Measurements from ENCODE around the gene PI4K2A. TPM values are rescaled to one million over a fixed set of nuclear protein-coding genes. Genes with fewer than 3 reads are reported as not detected.
"Not testable (repeated sequence)": the region's sequence is repeated elsewhere in the genome, so short reads cannot be mapped to it uniquely, and the experiment has no call there.

Gene PI4K2A
- total RNA-seq, 2 experiments from 2014 or later, result 8.4 to 8.5 TPM

GRCh38 chr10:97687785-97688781, 47.6 kb downstream of the PI4K2A start:
- CTCF ChIA-PET, result interaction anchor here (0.9 to 7.4 kb wide), 13 partner anchors 8 to 104 kb away, joined by 3 to 75 read pairs (median 12); partner anchors contain the start of gene ZFYVE27
- peak overlapping the region; percentile 69 for H3K27ac Mint-ChIP-seq
- H3K36me3 Mint-ChIP-seq (ENCODE audit: low read depth), result no peaks in the 10 kb centered on the region
- intact Hi-C loops (cut with micrococcal nuclease), result no loop called here
- H3K4me3 Mint-ChIP-seq, result peak overlapping the region; percentile 81
- H3K27me3 Mint-ChIP-seq, result no peaks in the 10 kb centered on the region
- no peaks in the 10 kb centered on the region for H3K9me3 Mint-ChIP-seq
- peaks cover 22% of the 10 kb centered on the region for H3K4me1 Mint-ChIP-seq (ENCODE audit: low read depth)
- ATAC-seq (no peak), DNase-seq (no peak)
- POLR2A ChIA-PET, result interaction anchor here (1.0 to 2.3 kb wide), 4 partner anchors 8 to 66 kb away, joined by 3 to 10 read pairs (median 6); partner anchors contain the start of gene MARVELD1
- TF ChIP-seq, protein P1, sequence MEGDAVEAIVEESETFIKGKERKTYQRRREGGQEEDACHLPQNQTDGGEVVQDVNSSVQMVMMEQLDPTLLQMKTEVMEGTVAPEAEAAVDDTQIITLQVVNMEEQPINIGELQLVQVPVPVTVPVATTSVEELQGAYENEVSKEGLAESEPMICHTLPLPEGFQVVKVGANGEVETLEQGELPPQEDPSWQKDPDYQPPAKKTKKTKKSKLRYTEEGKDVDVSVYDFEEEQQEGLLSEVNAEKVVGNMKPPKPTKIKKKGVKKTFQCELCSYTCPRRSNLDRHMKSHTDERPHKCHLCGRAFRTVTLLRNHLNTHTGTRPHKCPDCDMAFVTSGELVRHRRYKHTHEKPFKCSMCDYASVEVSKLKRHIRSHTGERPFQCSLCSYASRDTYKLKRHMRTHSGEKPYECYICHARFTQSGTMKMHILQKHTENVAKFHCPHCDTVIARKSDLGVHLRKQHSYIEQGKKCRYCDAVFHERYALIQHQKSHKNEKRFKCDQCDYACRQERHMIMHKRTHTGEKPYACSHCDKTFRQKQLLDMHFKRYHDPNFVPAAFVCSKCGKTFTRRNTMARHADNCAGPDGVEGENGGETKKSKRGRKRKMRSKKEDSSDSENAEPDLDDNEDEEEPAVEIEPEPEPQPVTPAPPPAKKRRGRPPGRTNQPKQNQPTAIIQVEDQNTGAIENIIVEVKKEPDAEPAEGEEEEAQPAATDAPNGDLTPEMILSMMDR (IDR thresholded peaks at IDR 0.05), result no peak

- H3K4me1 Mint-ChIP-seq (ENCODE audit: low read depth), result peaks cover 19% of the 10 kb centered on the region
- H3K36me3 Mint-ChIP-seq (ENCODE audit: low read depth), result no peaks in the 10 kb centered on the region
- ChIA-PET POLR2A (interaction anchor here (1.0 kb wide), 1 partner anchor 47 kb away, joined by 4 read pairs; the partner anchor contains the start of gene ZFYVE27), CTCF (interaction anchor here (1.6 to 7.4 kb wide), 4 partner anchors 14 to 42 kb away, joined by 6 to 75 read pairs (median 40); no protein-coding TSS in a partner anchor)
- intact Hi-C loops (cut with micrococcal nuclease), result no loop called here
- no peaks in the 10 kb centered on the region for H3K27me3 Mint-ChIP-seq
- H3K9me3 Mint-ChIP-seq, result no peaks in the 10 kb centered on the region
- no peak overlapping the region for H3K27ac Mint-ChIP-seq
- no peak for DNase-seq
- ATAC-seq, result no peak
- H3K4me3 Mint-ChIP-seq, result no peak overlapping the region
- TF ChIP-seq, protein P1 (IDR thresholded peaks at IDR 0.05), result no peak
These were observed 49.1 kb downstream of the PI4K2A start for GRCh38 chr10:97689559-97690020.

- DNase-seq, result no peak
- no peaks in the 10 kb centered on the region for H3K27me3 Mint-ChIP-seq
- no peaks in the 10 kb centered on the region for H3K9me3 Mint-ChIP-seq
- POLR2A ChIA-PET, result no interaction called here
- no peak for ATAC-seq
- H3K27ac Mint-ChIP-seq, result no peak overlapping the region
- H3K4me1 Mint-ChIP-seq (ENCODE audit: low read depth), result peaks cover 15% of the 10 kb centered on the region
- no peaks in the 10 kb centered on the region for H3K36me3 Mint-ChIP-seq (ENCODE audit: low read depth)
- intact Hi-C loops (cut with micrococcal nuclease), result no loop called here
- CTCF ChIA-PET, result interaction anchor here (1.3 to 7.4 kb wide), 4 partner anchors 13 to 42 kb away, joined by 3 to 75 read pairs (median 8); no protein-coding TSS in a partner anchor
- H3K4me3 Mint-ChIP-seq, result no peak overlapping the region
- TF ChIP-seq, protein P1 (IDR thresholded peaks at IDR 0.05), result no peak
These were observed 49.7 kb downstream of the PI4K2A start for GRCh38 chr10:97690133-97690532.

GRCh38 chr10:97698072-97698655, 57.7 kb downstream of the PI4K2A start:
- ChIA-PET POLR2A (interaction anchor here (1.1 kb wide), 1 partner anchor 11 kb away, joined by 3 read pairs; no protein-coding TSS in a partner anchor), CTCF (interaction anchor here (1.0 to 3.3 kb wide), 6 partner anchors 11 to 171 kb away, joined by 3 to 21 read pairs (median 8); partner anchors contain the start of gene AVPI1)
- H3K4me1 Mint-ChIP-seq (ENCODE audit: low read depth); H3K27ac Mint-ChIP-seq; H3K36me3 Mint-ChIP-seq (ENCODE audit: low read depth); H3K9me3 Mint-ChIP-seq; DNase-seq; ATAC-seq; H3K27me3 Mint-ChIP-seq; H3K4me3 Mint-ChIP-seq; intact Hi-C loops (cut with micrococcal nuclease): not testable (repeated sequence)

DNA sequence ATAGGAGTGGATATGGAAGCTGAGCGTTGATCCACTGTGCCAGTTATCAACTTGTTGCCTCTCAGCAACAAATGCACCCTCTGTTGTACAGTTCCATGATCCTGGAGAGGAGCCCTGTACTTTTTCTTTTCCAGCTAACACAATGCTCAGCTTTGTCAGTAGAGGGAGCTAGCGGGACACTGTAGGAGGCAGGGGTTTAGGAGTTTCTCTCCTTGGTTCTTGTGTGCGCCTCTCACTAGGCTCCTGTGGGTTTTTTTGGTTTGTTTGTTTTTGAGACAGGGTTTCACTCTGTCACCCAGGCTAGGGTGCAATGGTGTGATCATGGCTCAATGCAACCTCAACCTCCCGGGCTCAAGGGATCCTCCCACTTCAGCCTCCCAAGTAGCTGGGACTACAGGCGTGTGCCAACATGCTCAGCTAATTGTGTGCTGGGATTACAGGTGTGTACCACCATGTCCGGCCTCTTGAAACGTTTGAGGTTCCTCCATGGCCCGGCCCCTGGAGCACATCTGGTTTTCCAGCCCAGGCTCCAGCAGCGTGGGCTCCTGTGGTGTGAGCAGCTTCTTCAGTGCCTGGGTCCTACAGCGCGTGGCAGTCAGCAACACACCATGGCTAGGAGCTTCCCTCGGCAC, 61.1 kb downstream of the PI4K2A start:
- ChIA-PET CTCF (interaction anchor here (0.6 to 20.1 kb wide), 33 partner anchors 11 to 467 kb away, joined by 3 to 537 read pairs (median 4); partner anchors contain the start of genes AVPI1, MARVELD1 and ZFYVE27), POLR2A (interaction anchor here (1.0 to 1.5 kb wide), 3 partner anchors 9 to 60 kb away, joined by 3 to 5 read pairs (median 3); no protein-coding TSS in a partner anchor)

More for the DNA sequence above, 61.1 kb downstream of the PI4K2A start:
- DNase-seq (peak; percentile 61), ATAC-seq (peak; percentile 99)
- H3K27ac Mint-ChIP-seq, result no peak overlapping the region
- H3K4me1 Mint-ChIP-seq (ENCODE audit: low read depth), result no peaks in the 10 kb centered on the region
- no peaks in the 10 kb centered on the region for H3K9me3 Mint-ChIP-seq
- TF ChIP-seq, protein P1 (IDR thresholded peaks at IDR 0.05), result peak; percentile 89
- no peaks in the 10 kb centered on the region for H3K36me3 Mint-ChIP-seq (ENCODE audit: low read depth)
- H3K27me3 Mint-ChIP-seq, result no peaks in the 10 kb centered on the region
- intact Hi-C loops (cut with micrococcal nuclease), result no loop called here
- no peak overlapping the region for H3K4me3 Mint-ChIP-seq
